H9 (cell line): ENCODE measurements around the gene GABARAP. TPM values are rescaled to one million over a fixed set of nuclear protein-coding genes. Genes with fewer than 3 reads are reported as not detected.
A peak's percentile ranks its signal among the peaks of the same experiment; 100 is the strongest.

Source experiments
- DNase-seq: peaks from one replicate; pipeline ENCODE4 v3.0.0-alpha.2; 2017
- H2AFZ ChIP-seq: one replicate; pipeline ENCODE4 v1.6.1; 2013; ENCODE audit warnings: mild to moderate bottlenecking, low read length, control low read depth, moderate library complexity
- H2AK5ac ChIP-seq: 2 replicates; pipeline ENCODE4 v1.6.1; 2013; ENCODE audit warnings: low read length, control low read depth, mixed read lengths; ENCODE audit not compliant: insufficient read length
- H2BK120ac ChIP-seq: one replicate; pipeline ENCODE4 v1.6.1; 2013; ENCODE audit warnings: low read depth, mild to moderate bottlenecking, low read length, control low read depth, inconsistent platforms; ENCODE audit not compliant: poor library complexity, severe bottlenecking
- H2BK12ac ChIP-seq: 2 replicates; pipeline ENCODE4 v1.6.1; 2013; ENCODE audit warnings: low read length, control low read depth, mixed read lengths, low read depth; ENCODE audit not compliant: insufficient read length
- H2BK15ac ChIP-seq: 2 replicates; pipeline ENCODE4 v1.6.1; 2013; ENCODE audit warnings: low read depth, low read length, control low read depth
- H2BK20ac ChIP-seq: one replicate; pipeline ENCODE4 v1.6.1; 2013; ENCODE audit warnings: low read depth, mild to moderate bottlenecking, low read length, control low read depth, inconsistent platforms; ENCODE audit not compliant: poor library complexity, severe bottlenecking
- H2BK5ac ChIP-seq: 2 replicates; pipeline ENCODE4 v1.6.1; 2013; ENCODE audit warnings: low read length, control low read depth, mixed read lengths; ENCODE audit not compliant: insufficient read length
- H3K14ac ChIP-seq: 2 replicates; pipeline ENCODE4 v1.6.1; 2013; ENCODE audit warnings: low read length, control low read depth; ENCODE audit not compliant: insufficient read depth
- H3K18ac ChIP-seq: 2 replicates; pipeline ENCODE4 v1.6.1; 2013; ENCODE audit warnings: low read depth, mild to moderate bottlenecking, mixed read lengths, low read length, control low read depth; ENCODE audit not compliant: insufficient read length
- H3K23ac ChIP-seq: 2 replicates; pipeline ENCODE4 v1.6.1; 2013; ENCODE audit warnings: low read length, control low read depth, mixed read lengths, low read depth; ENCODE audit not compliant: insufficient read length
- H3K23me2 ChIP-seq: 2 replicates; pipeline ENCODE4 v1.6.1; 2013; ENCODE audit warnings: low read depth, mild to moderate bottlenecking, mixed read lengths, low read length, control low read depth; ENCODE audit not compliant: insufficient read length, poor library complexity, severe bottlenecking
- H3K27ac ChIP-seq: 2 replicates; pipeline ENCODE4 v1.5.1; 2013; ENCODE audit warnings: low read length, control low read depth, mixed read lengths, low read depth; ENCODE audit not compliant: insufficient read length
- H3K27me3 ChIP-seq: 2 replicates; pipeline ENCODE4 v1.6.1; 2013; ENCODE audit warnings: low read length, control low read depth, inconsistent platforms; ENCODE audit not compliant: insufficient read depth
- H3K4ac ChIP-seq: 2 replicates; pipeline ENCODE4 v1.6.1; 2013; ENCODE audit warnings: low read depth, mild to moderate bottlenecking, control low read depth, inconsistent platforms, low read length, moderate library complexity
- H3K4me1 ChIP-seq: 2 replicates; pipeline ENCODE4 v1.6.1; 2013; ENCODE audit warnings: low read length, control low read depth, inconsistent platforms; ENCODE audit not compliant: insufficient read depth
- H3K4me2 ChIP-seq: 2 replicates; pipeline ENCODE4 v1.6.1; 2013; ENCODE audit warnings: low read length, control low read depth, mixed read lengths; ENCODE audit not compliant: insufficient read length, insufficient read depth
- H3K56ac ChIP-seq: 2 replicates; pipeline ENCODE4 v1.6.1; 2013; ENCODE audit warnings: low read depth, mild to moderate bottlenecking, mixed read lengths, low read length, control low read depth; ENCODE audit not compliant: insufficient read length
- H3K79me1 ChIP-seq: 2 replicates; pipeline ENCODE4 v1.6.1; 2013; ENCODE audit warnings: low read depth, mild to moderate bottlenecking, moderate library complexity, low read length, control low read depth, inconsistent platforms; ENCODE audit not compliant: insufficient read depth, poor library complexity, severe bottlenecking
- H3K79me2 ChIP-seq: 2 replicates; pipeline ENCODE4 v1.6.1; 2013; ENCODE audit warnings: low read length, control low read depth, inconsistent platforms; ENCODE audit not compliant: insufficient read depth
- H3K9ac ChIP-seq: 2 replicates; pipeline ENCODE4 v1.6.1; 2013; ENCODE audit warnings: low read length, control low read depth, mixed read lengths; ENCODE audit not compliant: insufficient read length; ENCODE audit errors: extremely low read depth
- H3K9me3 ChIP-seq: one replicate; pipeline ENCODE4 v1.6.1; 2013; ENCODE audit warnings: low read depth, low read length, inconsistent platforms; ENCODE audit not compliant: control insufficient read depth
- H3T11ph ChIP-seq: one replicate; pipeline ENCODE4 v1.6.1; 2013; ENCODE audit warnings: mild to moderate bottlenecking, low read length, control low read depth, inconsistent platforms
- H4K20me1 ChIP-seq: one replicate; pipeline ENCODE4 v1.6.1; 2013; ENCODE audit not compliant: control insufficient read depth, insufficient read length, insufficient read depth
- H4K5ac ChIP-seq: 2 replicates; pipeline ENCODE4 v1.6.1; 2013; ENCODE audit warnings: low read depth, mild to moderate bottlenecking, mixed read lengths, low read length, control low read depth; ENCODE audit not compliant: insufficient read length
- H4K8ac ChIP-seq: replicated peaks from 2 replicates; pipeline ENCODE4 v1.6.1; 2013; ENCODE audit warnings: low read length, control low read depth, mixed read lengths, low read depth; ENCODE audit not compliant: insufficient read length
- H4K91ac ChIP-seq: 2 replicates; pipeline ENCODE4 v1.6.1; 2013; ENCODE audit warnings: low read depth, mild to moderate bottlenecking, moderate library complexity, mixed read lengths, low read length, control low read depth; ENCODE audit not compliant: insufficient read length
- H3K27ac Mint-ChIP-seq, 3 experiments: 2 replicates in 2 of 3; 3 replicates in 1 of 3; pipeline ENCODE4 v1.8.0; 2020 to 2021; ENCODE audit warnings: mixed read lengths in 3 of 3, mild to moderate bottlenecking in 1 of 3, moderate library complexity in 1 of 3
- H3K27me3 Mint-ChIP-seq: 2 replicates; pipeline ENCODE4 v1.8.0; 2021; ENCODE audit warnings: low read depth, mild to moderate bottlenecking, moderate library complexity, mixed read lengths
- H3K36me3 Mint-ChIP-seq, 3 experiments: 2 replicates in 2 of 3; 3 replicates in 1 of 3; pipeline ENCODE4 v1.8.0; 2020 to 2021; ENCODE audit warnings: low read depth in 3 of 3, mixed read lengths in 3 of 3; ENCODE audit not compliant: insufficient read depth in 1 of 3
- H3K4me1 Mint-ChIP-seq, 2 experiments: 2 replicates each; pipeline ENCODE4 v1.8.0; 2020; ENCODE audit warnings: mixed read lengths in 2 of 2
- H3K4me3 Mint-ChIP-seq, 2 experiments: 2 replicates in 1 of 2; 3 replicates in 1 of 2; pipeline ENCODE4 v1.8.0; 2020 to 2021; ENCODE audit warnings: mild to moderate bottlenecking in 2 of 2, mixed read lengths in 2 of 2, moderate library complexity in 1 of 2
- H3K9me3 Mint-ChIP-seq, 2 experiments: 2 replicates in 1 of 2; 3 replicates in 1 of 2; pipeline ENCODE4 v1.8.0; 2020; ENCODE audit warnings: mild to moderate bottlenecking in 2 of 2, mixed read lengths in 2 of 2, moderate library complexity in 1 of 2
- WGBS: extraction: QIAGEN DNeasy Blood & Tissue Kit; methylation state at CpG from one replicate; pipeline ENCODE4 v1.1.7; 2013; ENCODE audit warnings: missing lambda C conversion rate, low lambda C conversion rate, mixed read lengths; ENCODE audit not compliant: insufficient read length; ENCODE audit errors: extremely low coverage; 5-methylcytosine and 5-hydroxymethylcytosine counted together
- total RNA-seq: library from RNA; stranded (reverse); gene quantifications from 2 replicates; pipeline ENCODE4 v1.2.1, GENCODE V29; 2021
- TF ChIP-seq, protein P1 (sequence below): fragments of 200-600 bp; sonication (generic); conservative IDR thresholded peaks from 3 replicates; pipeline ENCODE4 v1.8.0; 2021; ENCODE audit warnings: antibody characterized with exemption, mild to moderate bottlenecking

GABARAP gene
- total RNA-seq, 1 experiment from 2014 or later, result 261 TPM

DNA sequence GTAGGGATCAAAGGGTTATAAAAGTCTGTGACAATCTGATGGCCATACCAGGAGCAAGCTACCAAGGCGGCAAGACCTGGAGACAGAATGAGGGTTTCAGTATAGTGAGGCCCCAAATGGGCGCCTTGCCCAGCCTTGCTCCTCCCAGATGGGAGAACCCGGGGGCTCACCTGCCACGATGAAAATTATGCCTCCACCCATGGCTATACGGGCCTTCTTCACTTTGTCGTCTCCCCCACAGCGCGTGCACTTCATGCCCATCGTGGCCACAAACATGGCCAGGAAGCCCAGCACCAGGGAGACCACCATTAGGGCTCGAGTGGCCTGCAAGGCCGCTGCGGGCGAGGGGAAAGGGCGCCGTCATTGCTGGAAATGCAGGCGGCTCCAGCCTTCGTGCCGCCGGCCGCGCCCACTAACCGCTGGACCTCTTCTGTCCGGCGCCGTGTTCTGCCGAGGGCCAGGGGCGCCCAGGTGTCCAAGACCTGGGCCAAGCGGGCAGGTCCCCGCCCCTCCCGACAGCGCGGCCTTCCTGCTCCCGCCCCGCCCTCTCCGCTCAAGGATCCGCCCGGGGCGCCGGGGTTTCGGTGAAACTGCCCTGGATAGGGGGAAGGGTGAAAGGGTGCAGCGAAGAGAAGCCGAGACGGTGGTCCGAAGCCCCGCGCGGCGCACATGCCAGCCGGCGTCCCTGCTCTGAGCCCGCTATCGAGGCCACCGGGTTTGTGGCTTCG lies 18.6 kb upstream of the GABARAP start:
- Mint-ChIP-seq H3K9me3 (peaks cover 0 to 4% of the 10 kb centered on the region in 2 experiments; a peak in 1 of 5 replicates), H3K36me3 (peaks cover 12 to 46% (median 38%) of the 10 kb centered on the region in 3 experiments), H3K27me3 (peaks cover 2% of the 10 kb centered on the region), H3K27ac (peak overlapping the region in 1 of 3 experiments; percentile 98; a peak in 3 of 7 replicates), H3K4me3 (peak overlapping the region; percentile 86 to 93), H3K4me1 (peaks cover 24 to 39% of the 10 kb centered on the region in 2 experiments)
- Histone ChIP-seq H2BK20ac (no peak overlapping the region), H3K27ac (no peak overlapping the region), H3T11ph (no peak overlapping the region), H3K14ac (peak overlapping the region; percentile 98), H3K4me2 (peak overlapping the region; percentile 76), H3K56ac (no peak overlapping the region), H4K5ac (no peak overlapping the region), H4K20me1 (no peaks in the 10 kb centered on the region), H3K9ac (peak overlapping the region; percentile 95), H2BK5ac (no peak overlapping the region), H3K23me2 (peaks cover 25% of the 10 kb centered on the region), H3K79me1 (no peaks in the 10 kb centered on the region), H3K23ac (no peak overlapping the region), H3K9me3 (no peaks in the 10 kb centered on the region), H4K8ac (peak overlapping the region; percentile 25), H4K91ac (peak overlapping the region; percentile 95), H2AFZ (no peak overlapping the region), H2AK5ac (no peak overlapping the region), H2BK12ac (peak overlapping the region; percentile 43), H3K79me2 (peaks cover 8% of the 10 kb centered on the region; the same call in 1 of the 2 replicates), H3K27me3 (no peaks in the 10 kb centered on the region), H2BK15ac (no peak overlapping the region), H3K4me1 (peaks cover 4% of the 10 kb centered on the region; the same call in 1 of the 2 replicates), H2BK120ac (peak overlapping the region; percentile 39), H3K18ac (peak overlapping the region; percentile 98), H3K4ac (peak overlapping the region; percentile 91; the same call in 1 of the 2 replicates)
- TF ChIP-seq, protein P1, sequence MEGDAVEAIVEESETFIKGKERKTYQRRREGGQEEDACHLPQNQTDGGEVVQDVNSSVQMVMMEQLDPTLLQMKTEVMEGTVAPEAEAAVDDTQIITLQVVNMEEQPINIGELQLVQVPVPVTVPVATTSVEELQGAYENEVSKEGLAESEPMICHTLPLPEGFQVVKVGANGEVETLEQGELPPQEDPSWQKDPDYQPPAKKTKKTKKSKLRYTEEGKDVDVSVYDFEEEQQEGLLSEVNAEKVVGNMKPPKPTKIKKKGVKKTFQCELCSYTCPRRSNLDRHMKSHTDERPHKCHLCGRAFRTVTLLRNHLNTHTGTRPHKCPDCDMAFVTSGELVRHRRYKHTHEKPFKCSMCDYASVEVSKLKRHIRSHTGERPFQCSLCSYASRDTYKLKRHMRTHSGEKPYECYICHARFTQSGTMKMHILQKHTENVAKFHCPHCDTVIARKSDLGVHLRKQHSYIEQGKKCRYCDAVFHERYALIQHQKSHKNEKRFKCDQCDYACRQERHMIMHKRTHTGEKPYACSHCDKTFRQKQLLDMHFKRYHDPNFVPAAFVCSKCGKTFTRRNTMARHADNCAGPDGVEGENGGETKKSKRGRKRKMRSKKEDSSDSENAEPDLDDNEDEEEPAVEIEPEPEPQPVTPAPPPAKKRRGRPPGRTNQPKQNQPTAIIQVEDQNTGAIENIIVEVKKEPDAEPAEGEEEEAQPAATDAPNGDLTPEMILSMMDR, result no peak
- no CpG with 5 or more reads among the region's 54 CpGs for WGBS
- peak; percentile 89 for DNase-seq
